GM23338 (cell line): ENCODE results near the gene PHF24. TPM values are rescaled to one million over a fixed set of nuclear protein-coding genes. Genes with fewer than 3 reads are reported as not detected.

Experiments
- ATAC-seq: fragments of 200-7000 bp; cut with Tn5 transposase; 3 replicates; pipeline ENCODE4 v1.9.1; 2020
- DNase-seq: peaks from one replicate; pipeline ENCODE4 v3.0.0-alpha.2; 2015; ENCODE audit warnings: low spot score
- H2AFZ ChIP-seq: fragments of 200-600 bp; sonication (generic); 2 replicates; pipeline ENCODE4 v1.8.0; 2016; ENCODE audit warnings: antibody characterized with exemption, mild to moderate bottlenecking, moderate library complexity
- H3F3A ChIP-seq: fragments of 200-600 bp; sonication (generic); replicated peaks from 2 replicates; pipeline ENCODE4 v1.8.0; 2017; ENCODE audit warnings: antibody characterized with exemption, mixed run types, low read depth
- H3K27ac ChIP-seq: fragments of 200-600 bp; sonication (generic); 2 replicates; pipeline ENCODE4 v1.6.1; 2016; ENCODE audit warnings: low read depth
- H3K27me3 ChIP-seq: fragments of 200-600 bp; sonication (generic); 2 replicates; pipeline ENCODE4 v1.8.0; 2016; ENCODE audit warnings: mild to moderate bottlenecking, mixed run types, moderate library complexity; ENCODE audit not compliant: insufficient read depth
- H3K36me3 ChIP-seq: fragments of 200-600 bp; sonication (generic); 2 replicates; pipeline ENCODE4 v1.8.0; 2016; ENCODE audit warnings: mild to moderate bottlenecking; ENCODE audit not compliant: insufficient read depth
- H3K4me1 ChIP-seq: fragments of 200-600 bp; sonication (generic); 2 replicates; pipeline ENCODE4 v1.8.0; 2016; ENCODE audit warnings: mild to moderate bottlenecking, moderate library complexity; ENCODE audit not compliant: insufficient read depth
- H3K4me2 ChIP-seq: fragments of 200-600 bp; sonication (generic); 2 replicates; pipeline ENCODE4 v1.7.1; 2017; ENCODE audit warnings: mixed run types
- H3K4me3 ChIP-seq: fragments of 200-600 bp; sonication (generic); 2 replicates; pipeline ENCODE4 v1.6.1; 2016; ENCODE audit warnings: mixed run types
- H3K79me2 ChIP-seq: fragments of 200-600 bp; sonication (generic); replicated peaks from 2 replicates; pipeline ENCODE4 v1.8.0; 2017; ENCODE audit warnings: mild to moderate bottlenecking; ENCODE audit not compliant: insufficient read depth
- H3K9me2 ChIP-seq: fragments of 200-600 bp; sonication (generic); 2 replicates; pipeline ENCODE4 v1.8.0; 2017; ENCODE audit not compliant: insufficient read depth
- H4K20me1 ChIP-seq: fragments of 200-600 bp; sonication (generic); replicated peaks from 2 replicates; pipeline ENCODE4 v1.8.0; 2017; ENCODE audit warnings: mild to moderate bottlenecking; ENCODE audit not compliant: insufficient read depth
- H3K27ac Mint-ChIP-seq: 2 replicates; pipeline ENCODE4 v1.8.0; 2020; ENCODE audit warnings: inconsistent platforms, mild to moderate bottlenecking, moderate library complexity, mixed read lengths
- H3K27me3 Mint-ChIP-seq: 3 replicates; pipeline ENCODE4 v1.8.0; 2022; ENCODE audit warnings: low read depth, mild to moderate bottlenecking, moderate library complexity, mixed read lengths, inconsistent platforms; ENCODE audit not compliant: insufficient read depth, poor library complexity
- H3K36me3 Mint-ChIP-seq: 3 replicates; pipeline ENCODE4 v1.8.0; 2021; ENCODE audit warnings: low read depth, mild to moderate bottlenecking, inconsistent platforms, moderate library complexity, mixed read lengths
- H3K4me1 Mint-ChIP-seq: 3 replicates; pipeline ENCODE4 v1.8.0; 2020; ENCODE audit warnings: mild to moderate bottlenecking, inconsistent platforms, mixed read lengths
- H3K4me3 Mint-ChIP-seq: 3 replicates; pipeline ENCODE4 v1.8.0; 2021; ENCODE audit warnings: moderate library complexity, mild to moderate bottlenecking, inconsistent platforms, mixed read lengths
- H3K9me3 Mint-ChIP-seq: 3 replicates; pipeline ENCODE4 v1.8.0; 2020; ENCODE audit warnings: moderate library complexity, mild to moderate bottlenecking, inconsistent platforms, mixed read lengths
- CREB1 ChIP-seq: fragments of 250-450 bp; sonication (Bioruptor Pico); IDR thresholded peaks from 2 replicates; pipeline ENCODE4 v1.5.0; 2020; ENCODE audit warnings: low read depth, mild to moderate bottlenecking, moderate library complexity
- EZH2phosphoT487 ChIP-seq: fragments of 200-600 bp; sonication (generic); IDR thresholded peaks from one replicate; pipeline ENCODE4 v1.8.1; 2018; ENCODE audit warnings: antibody characterized with exemption; ENCODE audit not compliant: unreplicated experiment
- NANOG ChIP-seq: IDR thresholded peaks from 2 replicates; pipeline ENCODE4 v1.6.1; 2016; ENCODE audit warnings: antibody characterized with exemption, borderline replicate concordance
- STAT1 ChIP-seq: IDR thresholded peaks from one replicate; pipeline ENCODE4 v1.6.1; 2016; ENCODE audit warnings: antibody characterized with exemption; ENCODE audit not compliant: unreplicated experiment
- ZNF114 ChIP-seq: fragments of 250-450 bp; sonication (Bioruptor Pico); IDR thresholded peaks from 2 replicates; pipeline ENCODE4 v1.5.0; 2020; ENCODE audit warnings: mild to moderate bottlenecking, moderate library complexity
- ZNF331 ChIP-seq: fragments of 250-450 bp; sonication (Bioruptor Pico); IDR thresholded peaks from 2 replicates; pipeline ENCODE4 v1.5.0; 2020; ENCODE audit warnings: low read depth, mild to moderate bottlenecking, moderate library complexity
- polyA plus RNA-seq: library from polyadenylated mRNA; unstranded; fragments of >200 nt; fragmentation: Nextera tagmentation; extraction: Ambion mirVana; gene quantifications from 2 replicates; pipeline ENCODE4 v1.2.1, GENCODE V29; 2016
- total RNA-seq: library from RNA; depleted of rRNA; stranded (reverse); fragments of >200 nt; shearing (Covaris generic); gene quantifications from 2 replicates; pipeline ENCODE4 v1.2.3, GENCODE V29; 2014
- TF ChIP-seq, protein P1 (sequence below), 2 experiments: fragments of 200-600 bp in 1 of 2; sonication (generic) in 1 of 2; conservative IDR thresholded peaks; 2 replicates each; pipeline versions ENCODE4 v1.5.1 to v1.6.1; 2016 to 2017; ENCODE audit warnings: antibody characterized with exemption in 2 of 2, low read depth in 2 of 2, mild to moderate bottlenecking in 2 of 2, moderate library complexity in 1 of 2
- TF ChIP-seq, protein P2 (sequence below): IDR thresholded peaks from one replicate; pipeline ENCODE4 v1.6.1; 2018; ENCODE audit warnings: antibody characterized with exemption; ENCODE audit not compliant: unreplicated experiment
- TF ChIP-seq, protein P3 (sequence below): fragments of 250-450 bp; sonication (Bioruptor Pico); IDR thresholded peaks from 2 replicates; pipeline ENCODE4 v1.5.0; 2020; ENCODE audit warnings: mild to moderate bottlenecking, moderate library complexity

Gene PHF24
- total and polyA plus RNA-seq, 2 experiments from 2014 or later = 0.05 to 0.14 TPM

DNA sequence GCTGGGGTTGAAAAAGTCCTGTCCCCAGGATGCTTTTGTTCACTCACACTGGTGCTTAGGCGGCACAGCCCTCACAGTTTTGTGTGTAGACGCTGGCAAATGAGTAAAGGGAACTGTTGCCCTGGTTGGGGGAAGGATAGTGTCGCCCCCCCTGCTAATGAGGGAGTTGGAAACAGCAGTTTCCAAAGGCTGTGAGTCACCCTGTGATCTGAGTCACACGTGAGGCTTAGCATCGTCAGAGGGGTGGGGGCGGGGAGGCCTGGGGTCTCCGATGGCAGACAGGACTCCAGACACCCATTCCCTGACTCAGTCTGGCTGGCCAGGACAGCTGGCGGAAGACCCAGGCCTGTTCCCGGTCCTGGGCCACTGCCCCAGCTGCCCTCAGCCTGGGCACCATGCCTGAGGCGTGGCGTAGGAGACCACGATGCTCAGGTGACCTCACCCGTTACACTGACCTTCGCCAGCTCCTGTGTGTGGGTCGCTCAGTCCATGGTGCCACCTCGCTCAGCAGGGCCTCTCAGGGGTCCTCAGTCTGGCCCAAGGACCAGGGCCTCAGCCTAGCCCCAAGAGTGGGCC, 34.4 kb downstream of the PHF24 start:
- Mint-ChIP-seq H3K9me3 (no peaks in the 10 kb centered on the region; the same call in 1 of the 3 replicates), H3K4me3 (peak overlapping the region; percentile 88), H3K36me3 (peaks cover 47% of the 10 kb centered on the region), H3K27ac (peak overlapping the region; percentile 86), H3K4me1 (peaks cover 59% of the 10 kb centered on the region), H3K27me3 (peaks cover 16% of the 10 kb centered on the region)
- H3K4me3 ChIP-seq = peak overlapping the region; percentile 85; the same call in 1 of the 2 replicates
- no peaks in the 10 kb centered on the region for H3K9me2 ChIP-seq
- H3K36me3 ChIP-seq = peaks cover 16% of the 10 kb centered on the region
- no peaks in the 10 kb centered on the region for H4K20me1 ChIP-seq
- TF ChIP-seq ZNF114 (no peak), ZNF331 (CRISPR knock-in tag) (no peak), CREB1 (no peak), STAT1 (no peak), NANOG (no peak), EZH2phosphoT487 (no peak)
- TF ChIP-seq, protein P1, sequence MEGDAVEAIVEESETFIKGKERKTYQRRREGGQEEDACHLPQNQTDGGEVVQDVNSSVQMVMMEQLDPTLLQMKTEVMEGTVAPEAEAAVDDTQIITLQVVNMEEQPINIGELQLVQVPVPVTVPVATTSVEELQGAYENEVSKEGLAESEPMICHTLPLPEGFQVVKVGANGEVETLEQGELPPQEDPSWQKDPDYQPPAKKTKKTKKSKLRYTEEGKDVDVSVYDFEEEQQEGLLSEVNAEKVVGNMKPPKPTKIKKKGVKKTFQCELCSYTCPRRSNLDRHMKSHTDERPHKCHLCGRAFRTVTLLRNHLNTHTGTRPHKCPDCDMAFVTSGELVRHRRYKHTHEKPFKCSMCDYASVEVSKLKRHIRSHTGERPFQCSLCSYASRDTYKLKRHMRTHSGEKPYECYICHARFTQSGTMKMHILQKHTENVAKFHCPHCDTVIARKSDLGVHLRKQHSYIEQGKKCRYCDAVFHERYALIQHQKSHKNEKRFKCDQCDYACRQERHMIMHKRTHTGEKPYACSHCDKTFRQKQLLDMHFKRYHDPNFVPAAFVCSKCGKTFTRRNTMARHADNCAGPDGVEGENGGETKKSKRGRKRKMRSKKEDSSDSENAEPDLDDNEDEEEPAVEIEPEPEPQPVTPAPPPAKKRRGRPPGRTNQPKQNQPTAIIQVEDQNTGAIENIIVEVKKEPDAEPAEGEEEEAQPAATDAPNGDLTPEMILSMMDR (conservative IDR thresholded peaks at IDR 0.05; ENCODE audit: low read depth in 2 of 2) = no peak
- TF ChIP-seq, protein P2, sequence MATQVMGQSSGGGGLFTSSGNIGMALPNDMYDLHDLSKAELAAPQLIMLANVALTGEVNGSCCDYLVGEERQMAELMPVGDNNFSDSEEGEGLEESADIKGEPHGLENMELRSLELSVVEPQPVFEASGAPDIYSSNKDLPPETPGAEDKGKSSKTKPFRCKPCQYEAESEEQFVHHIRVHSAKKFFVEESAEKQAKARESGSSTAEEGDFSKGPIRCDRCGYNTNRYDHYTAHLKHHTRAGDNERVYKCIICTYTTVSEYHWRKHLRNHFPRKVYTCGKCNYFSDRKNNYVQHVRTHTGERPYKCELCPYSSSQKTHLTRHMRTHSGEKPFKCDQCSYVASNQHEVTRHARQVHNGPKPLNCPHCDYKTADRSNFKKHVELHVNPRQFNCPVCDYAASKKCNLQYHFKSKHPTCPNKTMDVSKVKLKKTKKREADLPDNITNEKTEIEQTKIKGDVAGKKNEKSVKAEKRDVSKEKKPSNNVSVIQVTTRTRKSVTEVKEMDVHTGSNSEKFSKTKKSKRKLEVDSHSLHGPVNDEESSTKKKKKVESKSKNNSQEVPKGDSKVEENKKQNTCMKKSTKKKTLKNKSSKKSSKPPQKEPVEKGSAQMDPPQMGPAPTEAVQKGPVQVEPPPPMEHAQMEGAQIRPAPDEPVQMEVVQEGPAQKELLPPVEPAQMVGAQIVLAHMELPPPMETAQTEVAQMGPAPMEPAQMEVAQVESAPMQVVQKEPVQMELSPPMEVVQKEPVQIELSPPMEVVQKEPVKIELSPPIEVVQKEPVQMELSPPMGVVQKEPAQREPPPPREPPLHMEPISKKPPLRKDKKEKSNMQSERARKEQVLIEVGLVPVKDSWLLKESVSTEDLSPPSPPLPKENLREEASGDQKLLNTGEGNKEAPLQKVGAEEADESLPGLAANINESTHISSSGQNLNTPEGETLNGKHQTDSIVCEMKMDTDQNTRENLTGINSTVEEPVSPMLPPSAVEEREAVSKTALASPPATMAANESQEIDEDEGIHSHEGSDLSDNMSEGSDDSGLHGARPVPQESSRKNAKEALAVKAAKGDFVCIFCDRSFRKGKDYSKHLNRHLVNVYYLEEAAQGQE = no peak
- TF ChIP-seq, protein P3, sequence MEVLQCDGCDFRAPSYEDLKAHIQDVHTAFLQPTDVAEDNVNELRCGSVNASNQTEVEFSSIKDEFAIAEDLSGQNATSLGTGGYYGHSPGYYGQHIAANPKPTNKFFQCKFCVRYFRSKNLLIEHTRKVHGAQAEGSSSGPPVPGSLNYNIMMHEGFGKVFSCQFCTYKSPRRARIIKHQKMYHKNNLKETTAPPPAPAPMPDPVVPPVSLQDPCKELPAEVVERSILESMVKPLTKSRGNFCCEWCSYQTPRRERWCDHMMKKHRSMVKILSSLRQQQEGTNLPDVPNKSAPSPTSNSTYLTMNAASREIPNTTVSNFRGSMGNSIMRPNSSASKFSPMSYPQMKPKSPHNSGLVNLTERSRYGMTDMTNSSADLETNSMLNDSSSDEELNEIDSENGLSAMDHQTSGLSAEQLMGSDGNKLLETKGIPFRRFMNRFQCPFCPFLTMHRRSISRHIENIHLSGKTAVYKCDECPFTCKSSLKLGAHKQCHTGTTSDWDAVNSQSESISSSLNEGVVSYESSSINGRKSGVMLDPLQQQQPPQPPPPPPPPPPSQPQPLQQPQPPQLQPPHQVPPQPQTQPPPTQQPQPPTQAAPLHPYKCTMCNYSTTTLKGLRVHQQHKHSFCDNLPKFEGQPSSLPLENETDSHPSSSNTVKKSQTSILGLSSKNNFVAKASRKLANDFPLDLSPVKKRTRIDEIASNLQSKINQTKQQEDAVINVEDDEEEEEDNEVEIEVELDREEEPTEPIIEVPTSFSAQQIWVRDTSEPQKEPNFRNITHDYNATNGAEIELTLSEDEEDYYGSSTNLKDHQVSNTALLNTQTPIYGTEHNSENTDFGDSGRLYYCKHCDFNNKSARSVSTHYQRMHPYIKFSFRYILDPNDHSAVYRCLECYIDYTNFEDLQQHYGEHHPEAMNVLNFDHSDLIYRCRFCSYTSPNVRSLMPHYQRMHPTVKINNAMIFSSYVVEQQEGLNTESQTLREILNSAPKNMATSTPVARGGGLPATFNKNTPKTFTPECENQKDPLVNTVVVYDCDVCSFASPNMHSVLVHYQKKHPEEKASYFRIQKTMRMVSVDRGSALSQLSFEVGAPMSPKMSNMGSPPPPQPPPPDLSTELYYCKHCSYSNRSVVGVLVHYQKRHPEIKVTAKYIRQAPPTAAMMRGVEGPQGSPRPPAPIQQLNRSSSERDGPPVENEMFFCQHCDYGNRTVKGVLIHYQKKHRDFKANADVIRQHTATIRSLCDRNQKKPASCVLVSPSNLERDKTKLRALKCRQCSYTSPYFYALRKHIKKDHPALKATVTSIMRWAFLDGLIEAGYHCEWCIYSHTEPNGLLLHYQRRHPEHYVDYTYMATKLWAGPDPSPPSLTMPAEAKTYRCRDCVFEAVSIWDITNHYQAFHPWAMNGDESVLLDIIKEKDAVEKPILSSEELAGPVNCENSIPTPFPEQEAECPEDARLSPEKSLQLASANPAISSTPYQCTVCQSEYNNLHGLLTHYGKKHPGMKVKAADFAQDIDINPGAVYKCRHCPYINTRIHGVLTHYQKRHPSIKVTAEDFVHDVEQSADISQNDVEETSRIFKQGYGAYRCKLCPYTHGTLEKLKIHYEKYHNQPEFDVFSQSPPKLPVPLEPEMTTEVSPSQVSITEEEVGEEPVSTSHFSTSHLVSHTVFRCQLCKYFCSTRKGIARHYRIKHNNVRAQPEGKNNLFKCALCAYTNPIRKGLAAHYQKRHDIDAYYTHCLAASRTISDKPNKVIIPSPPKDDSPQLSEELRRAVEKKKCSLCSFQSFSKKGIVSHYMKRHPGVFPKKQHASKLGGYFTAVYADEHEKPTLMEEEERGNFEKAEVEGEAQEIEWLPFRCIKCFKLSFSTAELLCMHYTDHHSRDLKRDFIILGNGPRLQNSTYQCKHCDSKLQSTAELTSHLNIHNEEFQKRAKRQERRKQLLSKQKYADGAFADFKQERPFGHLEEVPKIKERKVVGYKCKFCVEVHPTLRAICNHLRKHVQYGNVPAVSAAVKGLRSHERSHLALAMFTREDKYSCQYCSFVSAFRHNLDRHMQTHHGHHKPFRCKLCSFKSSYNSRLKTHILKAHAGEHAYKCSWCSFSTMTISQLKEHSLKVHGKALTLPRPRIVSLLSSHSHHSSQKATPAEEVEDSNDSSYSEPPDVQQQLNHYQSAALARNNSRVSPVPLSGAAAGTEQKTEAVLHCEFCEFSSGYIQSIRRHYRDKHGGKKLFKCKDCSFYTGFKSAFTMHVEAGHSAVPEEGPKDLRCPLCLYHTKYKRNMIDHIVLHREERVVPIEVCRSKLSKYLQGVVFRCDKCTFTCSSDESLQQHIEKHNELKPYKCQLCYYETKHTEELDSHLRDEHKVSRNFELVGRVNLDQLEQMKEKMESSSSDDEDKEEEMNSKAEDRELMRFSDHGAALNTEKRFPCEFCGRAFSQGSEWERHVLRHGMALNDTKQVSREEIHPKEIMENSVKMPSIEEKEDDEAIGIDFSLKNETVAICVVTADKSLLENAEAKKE = no peak
- no peaks in the 10 kb centered on the region; the same call in none of the 2 replicates for H3F3A ChIP-seq
- H2AFZ ChIP-seq = no peak overlapping the region
- H3K79me2 ChIP-seq = peaks cover 5% of the 10 kb centered on the region; the same call in 1 of the 2 replicates
- peak overlapping the region; percentile 96 for H3K4me2 ChIP-seq
- no peak for ATAC-seq
- 0 out of 2 replicates have a peak overlapping the region, but pooled peaks have one; percentile 43 for H3K27ac ChIP-seq
- H3K27me3 ChIP-seq = no peaks in the 10 kb centered on the region
- no peak for DNase-seq
- peaks cover 49% of the 10 kb centered on the region for H3K4me1 ChIP-seq
